ENCODE data around the gene QDPR. TPM values are rescaled to one million over a fixed set of nuclear protein-coding genes. Genes with fewer than 3 reads are reported as not detected.

Gene QDPR
- total and polyA plus RNA-seq, 8 donors: 36.6 to 51.2 (median 45.3) TPM

DNA sequence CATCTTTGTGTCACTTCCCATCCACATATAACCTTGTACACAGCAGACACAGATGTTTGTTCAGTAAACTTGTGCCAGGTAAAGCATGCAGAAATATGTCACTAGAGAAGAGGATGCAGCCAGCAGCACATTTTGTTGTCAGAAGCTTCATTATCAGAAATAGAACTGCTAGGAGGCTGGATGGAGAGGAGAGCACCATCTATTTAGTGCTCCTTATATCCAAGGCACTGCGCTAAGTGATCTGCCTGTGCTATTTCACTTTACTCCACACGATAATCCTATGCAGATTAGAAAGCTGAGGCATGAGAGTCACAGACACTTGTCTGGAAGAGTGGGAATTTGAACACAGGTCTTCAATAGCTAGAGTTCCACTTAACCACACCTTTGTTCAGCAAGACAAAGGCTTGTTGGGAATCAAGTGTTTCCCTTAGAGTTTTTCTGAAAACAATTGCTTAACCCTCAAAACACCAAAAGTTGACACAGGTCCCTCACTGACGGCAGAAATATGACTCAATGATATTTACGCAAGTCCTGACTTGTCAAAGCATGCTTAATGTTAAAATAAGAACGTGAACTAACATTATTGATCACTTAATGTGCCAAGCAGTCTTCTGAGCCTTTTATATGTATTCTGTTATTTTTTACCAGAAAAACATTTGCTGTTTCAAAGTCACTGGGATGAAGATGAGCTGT lies 1.2 kb upstream of the QDPR start:
- H3K9me3 ChIP-seq: no peaks in the 10 kb centered on the region
- TF ChIP-seq CTCF (IDR thresholded peaks at IDR 0.05): no peak
- intact Hi-C loops (cut with DNase I): no loop called here
- no peak overlapping the region for H3K27ac ChIP-seq
- H3K36me3 ChIP-seq: peaks cover 0 to 13% of the 10 kb centered on the region in 2 donors
- peaks cover 6 to 27% of the 10 kb centered on the region in 2 donors for H3K4me1 ChIP-seq
- H3K4me3 ChIP-seq: no peak overlapping the region
- ATAC-seq (no peak), DNase-seq (no peak)
- no peaks in the 10 kb centered on the region for H3K27me3 ChIP-seq

DNA sequence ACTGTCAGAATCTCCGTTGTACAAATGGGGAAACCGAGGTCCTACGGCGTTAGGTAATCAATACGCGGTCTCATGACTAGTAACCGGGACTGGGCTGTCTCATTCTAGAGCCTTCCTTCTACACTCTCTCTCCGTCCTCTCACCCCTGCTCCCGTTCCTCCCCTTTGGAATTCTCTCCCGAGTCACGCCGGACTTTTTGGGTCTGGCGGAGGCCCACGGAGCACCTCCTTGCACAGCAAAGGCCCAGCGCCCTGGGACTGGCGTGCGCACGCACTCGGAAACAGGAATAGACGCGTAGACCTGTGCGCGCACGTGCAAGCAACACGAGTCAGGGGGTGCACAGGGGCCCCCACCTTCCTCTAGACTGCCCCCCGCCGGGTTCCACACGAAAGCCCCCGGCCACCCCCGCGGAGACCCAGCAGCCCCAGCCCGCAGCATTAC lies 361 bp downstream of the QDPR start:
- H3K4me1 ChIP-seq: peaks cover 6 to 27% of the 10 kb centered on the region in 2 donors
- no peak for TF ChIP-seq CTCF (IDR thresholded peaks at IDR 0.05)
- DNase-seq: peak; percentile 36 to 89 (median 48)
- peak overlapping the region; percentile 64 to 77 for H3K4me3 ChIP-seq
- peaks cover 0 to 29% of the 10 kb centered on the region in 2 donors for H3K36me3 ChIP-seq
- intact Hi-C loops (cut with DNase I): no loop called here
- H3K27ac ChIP-seq: peak overlapping the region; percentile 51 to 76
- H3K9me3 ChIP-seq: no peaks in the 10 kb centered on the region
- H3K27me3 ChIP-seq: no peaks in the 10 kb centered on the region
- peak; percentile 68 for ATAC-seq

GRCh38 chr4:17511051-17511450 lies 839 bp downstream of the QDPR start:
- Histone ChIP-seq H3K36me3 (peaks cover 0 to 32% of the 10 kb centered on the region in 2 donors), H3K27ac (peak overlapping the region in 1 of 2 donors; percentile 51), H3K4me3 (peak overlapping the region; percentile 64 to 77), H3K4me1 (peaks cover 6 to 27% of the 10 kb centered on the region in 2 donors), H3K27me3 (no peaks in the 10 kb centered on the region), H3K9me3 (no peaks in the 10 kb centered on the region)
- ATAC-seq (peak; percentile 47), DNase-seq (peak in 3 of 4 donors; percentile 13 to 48 (median 18))
- intact Hi-C loops (cut with DNase I): no loop called here
- TF ChIP-seq CTCF (IDR thresholded peaks at IDR 0.05): no peak

- Histone ChIP-seq H3K9me3 (no peaks in the 10 kb centered on the region), H3K27me3 (no peaks in the 10 kb centered on the region), H3K36me3 (peaks cover 0 to 37% of the 10 kb centered on the region in 2 donors), H3K4me3 (peak overlapping the region; percentile 64 to 77), H3K4me1 (peaks cover 6 to 27% of the 10 kb centered on the region in 2 donors), H3K27ac (no peak overlapping the region)
- DNase-seq (no peak), ATAC-seq (no peak)
- intact Hi-C loops (cut with DNase I): no loop called here
- TF ChIP-seq CTCF (IDR thresholded peaks at IDR 0.05): no peak
Measured at GRCh38 chr4:17510582-17510981, 1.3 kb downstream of the QDPR start.

DNA sequence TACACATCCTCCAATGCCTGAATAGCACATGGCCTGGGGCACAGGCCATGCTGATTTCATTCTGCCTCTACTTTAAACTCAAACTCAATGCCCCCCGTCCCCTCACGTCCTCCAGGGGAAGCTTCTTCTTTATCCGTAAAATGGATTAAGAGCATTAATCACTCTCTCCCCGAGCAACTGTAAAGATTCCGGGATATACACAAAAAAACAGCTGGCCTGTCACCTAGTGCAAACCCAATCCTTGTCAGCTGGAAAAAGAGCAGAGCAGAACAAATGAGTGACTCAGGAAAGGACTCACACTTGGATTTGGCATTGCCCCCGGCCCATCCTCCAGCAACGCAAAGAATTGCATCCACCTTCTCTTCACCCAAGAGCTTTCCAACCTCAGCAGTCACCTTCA lies 7.8 kb downstream of the QDPR start:
- intact Hi-C loops (cut with DNase I): no loop called here
- no peak for ATAC-seq
- no peak for TF ChIP-seq CTCF (IDR thresholded peaks at IDR 0.05)
- no peaks in the 10 kb centered on the region for H3K4me1 ChIP-seq
- peaks cover 0 to 83% of the 10 kb centered on the region in 2 donors for H3K36me3 ChIP-seq
- DNase-seq: no peak
- no peak overlapping the region for H3K27ac ChIP-seq
- no peaks in the 10 kb centered on the region for H3K9me3 ChIP-seq
- H3K4me3 ChIP-seq: no peak overlapping the region
- no peaks in the 10 kb centered on the region for H3K27me3 ChIP-seq
